ENCODE data around the gene IL9. TPM values are rescaled to one million over a fixed set of nuclear protein-coding genes. Genes with fewer than 3 reads are reported as not detected.

Gene IL9
- total and polyA plus RNA-seq, 10 of the 15 experiments (the other 5 are each of a cell fraction or from before 2014, with no cell fraction given), result not detected

- TF ChIP-seq ZBTB33 (IDR thresholded peaks at IDR 0.05) (no peak), SMARCA5 (IDR thresholded peaks at IDR 0.05) (no peak), TCF3 (IDR thresholded peaks at IDR 0.05; ENCODE audit: borderline replicate concordance, insufficient read depth, low read depth, low read length) (no peak), RUNX3 (IDR thresholded peaks at IDR 0.05; ENCODE audit: low read length) (no peak)
Measured at GRCh38 chr5:135871268-135871915, 24.2 kb downstream of the IL9 start (continued).

GRCh38 chr5:135869935-135870334 is 25.7 kb downstream of the IL9 start:
- no peak overlapping the region for H3K27ac ChIP-seq (ENCODE audit: control insufficient read depth, insufficient read depth)
- no peaks in the 10 kb centered on the region; a peak in 1 of 4 replicates for H3K27me3 ChIP-seq (replicated peaks in 1 of 2; ENCODE audit: control insufficient read depth in 2 of 2, insufficient read depth in 2 of 2, low read length in 1 of 2)
- no peaks in the 10 kb centered on the region for H3K4me1 ChIP-seq (ENCODE audit: control insufficient read depth, insufficient read depth, low read length)
- WGBS (ENCODE audit: insufficient coverage, insufficient replicate concordance, low lambda C conversion rate, missing lambda C conversion rate), result 8% methylated on average over 3 of the region's 3 CpGs
- ATAC-seq, result no peak
- POLR2A ChIA-PET, result no interaction called here
- no peaks in the 10 kb centered on the region for H3K9me3 ChIP-seq (replicated peaks; ENCODE audit: control insufficient read depth, insufficient read depth, low read length)
- intact Hi-C loops (cut with micrococcal nuclease; ENCODE audit: unreplicated experiment) (no loop called here), in situ Hi-C loops (cut with MboI) (no loop called here)
- BruUV-seq (replicated peaks), result no TSS peak
- H4K20me1 ChIP-seq (ENCODE audit: control insufficient read depth, insufficient read depth), result no peaks in the 10 kb centered on the region
- H3K9ac ChIP-seq (ENCODE audit: control insufficient read depth, insufficient read depth, low read length), result no peak overlapping the region
- no peak overlapping the region for H3K4me2 ChIP-seq (ENCODE audit: control insufficient read depth, insufficient read depth)
- no peak overlapping the region for H3K4me3 ChIP-seq
- SMC1A ChIA-PET (ENCODE audit: uncharacterized antibody, unreplicated experiment), result no interaction called here
- H2AFZ ChIP-seq (ENCODE audit: control insufficient read depth, low read depth, low read length), result no peak overlapping the region
- no peak for FAIRE-seq
- CTCF ChIA-PET, result no interaction called here
- no peaks in the 10 kb centered on the region for H3K36me3 ChIP-seq (ENCODE audit: control insufficient read depth in 2 of 2, insufficient read depth in 2 of 2, low read length in 1 of 2)
- no peaks in the 10 kb centered on the region for H3K79me2 ChIP-seq (ENCODE audit: control insufficient read depth, insufficient read depth, low read length)
- no peak for DNase-seq (ENCODE audit: low read depth, low spot score)
- RAD21 ChIA-PET (ENCODE audit: unreplicated experiment), result no interaction called here
- TF ChIP-seq ATF3 (IDR thresholded peaks at IDR 0.05; ENCODE audit: borderline replicate concordance, extremely low read depth, low read depth, low read length) (no peak), SREBF1 (IDR thresholded peaks at IDR 0.05; ENCODE audit: low read length) (no peak), SREBF2 (IDR thresholded peaks at IDR 0.05; ENCODE audit: low read length) (no peak), BCLAF1 (IDR thresholded peaks at IDR 0.05) (no peak), USF1 (IDR thresholded peaks at IDR 0.05; ENCODE audit: borderline replicate concordance, extremely low read length, insufficient read depth, low read depth, low read length) (no peak), RCOR1 (conservative IDR thresholded peaks at IDR 0.05; ENCODE audit: low read depth, low read length) (no peak), ZBTB4 (CRISPR knock-in tag; IDR thresholded peaks at IDR 0.05) (no peak)
